ENCODE data around the gene EEPD1.
"Not testable (repeated sequence)": the region's sequence is repeated elsewhere in the genome, so short reads cannot be mapped to it uniquely, and the experiment has no call there.

EEPD1 gene

GRCh38 chr7:36152756-36153570 is at the start of gene EEPD1:
EEPD1 (plus strand) TSS chr7:36153254; CDS start chr7:36154325, 1,071 bp downstream.
- no peak for TF ChIP-seq JUND (IDR thresholded peaks at IDR 0.05; ENCODE audit: low read depth)

GRCh38 chr7:36103837-36104561 is 49.1 kb upstream of the EEPD1 start:
- in situ Hi-C loops (cut with HindIII; ENCODE audit: low pct_unique_long_range_greater_than_20kb, low sequenced_read_pairs) = no loop called here
- no peak for DNase-seq (ENCODE audit: low read depth in 1 of 2, low spot score in 1 of 2)
- TF ChIP-seq JUND (IDR thresholded peaks at IDR 0.05; ENCODE audit: low read depth) = no peak

More at GRCh38 chr7:36152756-36153570, at the start of gene EEPD1:
- DNase-seq (ENCODE audit: low read depth in 1 of 2, low spot score in 1 of 2) = peak; percentile 91 to 100
- in situ Hi-C loops (cut with HindIII; ENCODE audit: low pct_unique_long_range_greater_than_20kb, low sequenced_read_pairs) = no loop called here

DNA sequence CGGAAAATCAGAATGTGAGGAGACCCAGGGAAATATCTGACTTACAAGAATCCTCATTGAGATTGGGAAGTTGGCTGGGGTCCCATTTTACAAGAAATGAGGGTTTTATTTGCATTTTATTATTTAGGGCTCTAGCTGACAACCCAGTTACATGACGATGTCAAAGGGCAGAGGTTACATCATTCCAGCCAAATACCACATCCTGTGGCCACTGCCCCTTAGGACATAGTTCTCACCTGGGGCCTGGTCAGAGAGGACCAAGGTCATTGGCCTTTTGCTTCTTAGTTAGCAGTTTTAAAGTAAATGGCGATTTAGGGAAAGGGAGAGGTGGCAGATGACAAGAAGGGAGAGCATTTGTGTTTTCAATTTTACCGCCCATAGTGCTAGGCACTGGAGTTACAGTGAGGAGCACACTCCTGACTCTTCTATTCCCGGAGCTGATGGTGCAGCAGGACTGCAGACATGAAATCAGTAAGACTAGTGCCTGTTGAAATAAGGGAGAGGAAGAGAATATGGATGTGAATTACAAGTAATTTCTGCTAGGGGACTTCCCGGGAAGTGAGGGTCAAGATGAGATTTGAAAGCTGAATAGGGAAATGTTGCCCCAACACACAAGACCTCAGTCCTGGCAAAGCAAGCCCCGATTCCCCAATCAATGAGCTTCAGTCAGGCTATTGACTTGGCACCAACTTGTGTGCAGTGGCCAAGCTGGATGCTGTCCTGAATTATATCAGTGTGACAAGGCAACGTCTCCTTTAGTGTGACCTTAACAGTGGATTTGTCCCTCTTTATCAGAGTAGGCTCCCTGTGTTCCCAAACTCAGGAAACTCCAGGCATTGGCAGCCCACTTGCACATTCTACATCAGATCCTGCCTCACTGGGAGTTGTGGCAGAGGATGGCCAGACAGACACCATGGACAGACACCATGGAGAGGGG is 45.8 kb upstream of the EEPD1 start:
- in situ Hi-C loops (cut with HindIII; ENCODE audit: low pct_unique_long_range_greater_than_20kb, low sequenced_read_pairs); DNase-seq (ENCODE audit: low read depth in 1 of 2, low spot score in 1 of 2): not testable (repeated sequence)

DNA sequence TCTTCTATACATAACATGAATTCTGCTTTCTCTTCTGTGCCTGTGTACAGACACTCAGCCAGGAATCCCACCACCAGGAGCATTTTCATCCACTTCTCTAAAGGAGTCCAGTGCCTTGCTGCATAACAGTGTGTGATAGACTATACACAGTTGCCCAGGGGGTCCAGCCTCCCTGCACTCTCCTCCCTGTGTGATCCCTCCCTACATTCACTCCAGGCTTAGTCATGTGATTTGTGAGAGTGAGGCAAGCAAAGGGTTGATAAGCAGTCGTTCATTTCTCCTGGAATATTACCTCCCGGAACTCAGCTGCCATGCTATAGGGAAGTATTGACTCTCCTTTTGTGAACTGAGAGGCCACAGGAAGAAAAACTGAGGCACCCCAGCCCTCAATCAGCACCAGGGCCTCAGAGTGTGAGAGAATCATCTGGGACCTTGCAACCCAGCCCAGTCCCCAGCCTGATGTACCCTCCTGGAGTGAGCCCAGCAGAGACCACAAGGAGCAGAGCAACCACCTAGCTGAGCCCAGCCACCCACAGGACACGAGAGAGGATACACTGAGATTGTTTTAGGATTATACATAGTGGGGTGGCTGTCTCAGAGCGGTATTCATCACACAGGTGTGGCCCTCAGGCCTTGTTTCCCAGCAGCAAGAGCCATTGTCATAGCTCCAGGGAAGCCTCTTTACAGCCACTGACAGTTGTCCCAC is 45.0 kb upstream of the EEPD1 start:
- in situ Hi-C loops (cut with HindIII; ENCODE audit: low pct_unique_long_range_greater_than_20kb, low sequenced_read_pairs) = no loop called here
- TF ChIP-seq JUND (IDR thresholded peaks at IDR 0.05; ENCODE audit: low read depth) = no peak

DNA sequence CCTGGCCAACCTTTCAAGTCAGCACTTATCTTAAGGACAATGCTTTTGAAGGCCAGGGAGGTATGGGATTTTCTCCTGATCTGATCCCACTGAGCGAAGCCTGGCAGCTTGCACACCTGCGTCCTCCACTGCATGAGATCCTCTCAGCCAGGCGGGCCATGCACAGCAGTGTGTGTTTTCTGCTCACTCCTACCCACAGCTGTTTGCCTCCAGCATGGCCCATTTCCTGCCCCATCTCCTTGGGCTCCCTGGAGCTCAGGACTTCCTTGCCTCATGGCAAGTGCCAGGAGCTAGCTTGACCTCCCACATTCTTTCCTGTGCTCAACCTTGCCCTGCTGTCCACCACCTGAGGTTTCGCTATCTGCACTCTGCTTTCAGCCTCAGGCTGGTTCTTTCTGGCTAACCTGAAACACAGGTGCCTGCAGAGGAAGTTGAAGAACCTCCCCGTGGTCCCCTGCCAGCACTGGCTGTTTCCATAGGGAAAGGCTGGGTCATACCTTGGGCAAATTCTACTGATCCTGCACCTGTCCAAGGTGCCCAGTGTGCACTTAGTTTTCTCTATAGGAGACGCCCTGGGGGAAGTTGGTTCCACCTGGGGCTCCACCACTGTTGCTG is 43.9 kb upstream of the EEPD1 start:
- TF ChIP-seq JUND (IDR thresholded peaks at IDR 0.05; ENCODE audit: low read depth) = no peak
- in situ Hi-C loops (cut with HindIII; ENCODE audit: low pct_unique_long_range_greater_than_20kb, low sequenced_read_pairs) = no loop called here
- peak in 1 of 2 experiments; percentile 74 for DNase-seq (ENCODE audit: low read depth in 1 of 2, low spot score in 1 of 2)

More for the DNA sequence above, 45.0 kb upstream of the EEPD1 start:
- no peak for DNase-seq (ENCODE audit: low read depth in 1 of 2, low spot score in 1 of 2)

DNA sequence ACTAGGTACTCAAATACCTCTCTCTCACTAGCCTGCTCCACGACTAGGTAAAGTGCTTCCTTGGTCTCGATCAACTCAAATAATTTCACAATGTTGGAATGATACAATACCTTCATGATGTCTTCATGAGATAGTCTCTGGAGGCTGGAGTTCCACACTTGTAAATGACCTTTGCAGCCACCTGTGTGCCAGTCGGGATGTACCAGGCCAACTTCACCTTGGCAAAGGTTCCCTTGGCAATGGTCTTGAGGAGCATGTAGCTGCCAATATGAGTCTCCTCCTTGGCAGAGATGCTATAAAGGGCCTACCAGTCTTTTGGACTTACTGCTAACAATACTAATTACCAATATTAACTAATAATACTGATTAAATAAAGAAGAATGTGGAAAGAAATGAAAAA is 42.5 kb upstream of the EEPD1 start:
- TF ChIP-seq JUND (IDR thresholded peaks at IDR 0.05; ENCODE audit: low read depth) = no peak
- in situ Hi-C loops (cut with HindIII; ENCODE audit: low pct_unique_long_range_greater_than_20kb, low sequenced_read_pairs) = no loop called here
- DNase-seq (ENCODE audit: low read depth in 1 of 2, low spot score in 1 of 2) = no peak

DNA sequence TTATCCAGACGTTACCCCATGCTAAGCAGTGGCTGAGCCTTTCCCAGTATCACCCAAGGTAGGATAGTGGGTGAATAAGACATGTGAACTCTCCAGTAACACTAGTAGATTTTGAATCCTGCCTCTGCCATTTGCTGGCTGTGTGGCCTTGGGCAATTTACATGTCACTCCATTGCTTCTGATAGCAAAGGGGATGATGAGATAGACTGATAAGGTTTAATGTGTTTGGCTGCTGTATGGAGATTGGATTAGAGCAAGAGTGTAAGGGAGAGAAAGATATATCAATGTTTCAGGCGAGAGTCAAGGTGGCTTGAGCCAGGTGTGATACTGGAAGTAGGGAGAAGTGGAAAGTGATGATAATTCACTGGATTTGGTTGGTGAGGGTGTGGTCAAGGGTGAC is 40.1 kb upstream of the EEPD1 start:
- TF ChIP-seq JUND (IDR thresholded peaks at IDR 0.05; ENCODE audit: low read depth) = no peak
- DNase-seq (ENCODE audit: low read depth in 1 of 2, low spot score in 1 of 2) = no peak
- in situ Hi-C loops (cut with HindIII; ENCODE audit: low pct_unique_long_range_greater_than_20kb, low sequenced_read_pairs) = no loop called here

DNA sequence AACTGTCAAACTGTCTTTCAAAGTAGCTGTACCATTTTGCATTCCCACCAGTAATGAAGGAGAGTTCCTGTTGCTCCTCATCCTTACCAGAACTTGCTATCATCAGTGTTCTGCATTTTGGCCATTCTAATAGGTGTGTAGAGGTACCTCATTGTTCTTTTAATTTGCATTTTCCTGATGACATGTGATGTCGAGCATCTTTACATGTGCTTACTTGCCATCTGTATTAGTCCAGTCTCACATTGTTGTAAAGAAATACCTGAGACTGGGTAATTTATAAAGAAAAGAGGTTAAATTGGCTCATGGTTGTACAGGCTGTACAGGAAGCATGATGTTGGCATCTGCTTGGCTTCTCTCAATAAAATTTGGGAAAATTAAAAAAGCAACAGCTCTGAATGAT is 38.7 kb upstream of the EEPD1 start:
- in situ Hi-C loops (cut with HindIII; ENCODE audit: low pct_unique_long_range_greater_than_20kb, low sequenced_read_pairs) = no loop called here
- no peak for DNase-seq (ENCODE audit: low read depth in 1 of 2, low spot score in 1 of 2)
- no peak for TF ChIP-seq JUND (IDR thresholded peaks at IDR 0.05; ENCODE audit: low read depth)

DNA sequence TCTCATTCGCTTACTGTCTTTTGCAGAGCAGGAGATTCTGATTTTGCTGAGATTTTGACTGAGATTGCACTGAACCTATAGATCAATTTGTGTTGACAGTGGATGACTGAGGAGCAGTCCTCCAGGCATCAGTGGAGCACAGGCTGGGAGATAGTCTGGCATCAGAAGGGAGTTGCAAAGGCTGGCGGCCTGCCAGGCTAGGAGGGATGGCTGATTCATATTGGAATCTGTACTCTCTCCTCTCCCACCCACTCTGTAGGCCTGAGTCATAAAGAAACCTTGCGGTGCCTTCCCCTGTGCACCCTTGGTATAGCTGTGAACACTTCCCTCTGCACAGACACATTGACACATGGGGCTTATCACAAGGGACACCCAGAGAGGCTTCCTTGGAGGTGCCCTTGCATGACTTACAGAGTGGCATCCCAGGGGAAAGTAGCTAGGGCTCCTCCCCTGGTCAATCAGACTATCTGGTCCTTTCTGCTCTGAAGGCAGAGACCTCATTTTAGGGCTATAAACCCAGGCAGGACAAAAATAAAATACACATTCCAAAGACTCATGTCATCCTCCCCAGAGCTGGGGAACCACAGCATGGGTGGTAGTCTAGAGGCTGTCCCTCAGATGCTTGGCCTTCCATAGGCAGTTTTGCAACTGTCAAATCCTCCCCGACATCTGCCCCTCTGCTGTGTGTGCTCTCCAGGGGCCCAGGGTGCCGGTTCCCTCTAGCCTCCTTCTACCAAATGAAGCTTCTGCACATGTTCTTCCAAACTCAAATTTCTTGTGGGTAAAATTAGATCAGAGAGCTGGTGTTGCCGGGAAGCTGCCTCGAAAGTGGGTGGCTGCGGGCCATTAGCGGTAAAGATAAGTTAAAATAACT is 37.4 kb upstream of the EEPD1 start:
- in situ Hi-C loops (cut with HindIII; ENCODE audit: low pct_unique_long_range_greater_than_20kb, low sequenced_read_pairs) = no loop called here
- no peak for DNase-seq (ENCODE audit: low read depth in 1 of 2, low spot score in 1 of 2)
- TF ChIP-seq JUND (IDR thresholded peaks at IDR 0.05; ENCODE audit: low read depth) = no peak

DNA sequence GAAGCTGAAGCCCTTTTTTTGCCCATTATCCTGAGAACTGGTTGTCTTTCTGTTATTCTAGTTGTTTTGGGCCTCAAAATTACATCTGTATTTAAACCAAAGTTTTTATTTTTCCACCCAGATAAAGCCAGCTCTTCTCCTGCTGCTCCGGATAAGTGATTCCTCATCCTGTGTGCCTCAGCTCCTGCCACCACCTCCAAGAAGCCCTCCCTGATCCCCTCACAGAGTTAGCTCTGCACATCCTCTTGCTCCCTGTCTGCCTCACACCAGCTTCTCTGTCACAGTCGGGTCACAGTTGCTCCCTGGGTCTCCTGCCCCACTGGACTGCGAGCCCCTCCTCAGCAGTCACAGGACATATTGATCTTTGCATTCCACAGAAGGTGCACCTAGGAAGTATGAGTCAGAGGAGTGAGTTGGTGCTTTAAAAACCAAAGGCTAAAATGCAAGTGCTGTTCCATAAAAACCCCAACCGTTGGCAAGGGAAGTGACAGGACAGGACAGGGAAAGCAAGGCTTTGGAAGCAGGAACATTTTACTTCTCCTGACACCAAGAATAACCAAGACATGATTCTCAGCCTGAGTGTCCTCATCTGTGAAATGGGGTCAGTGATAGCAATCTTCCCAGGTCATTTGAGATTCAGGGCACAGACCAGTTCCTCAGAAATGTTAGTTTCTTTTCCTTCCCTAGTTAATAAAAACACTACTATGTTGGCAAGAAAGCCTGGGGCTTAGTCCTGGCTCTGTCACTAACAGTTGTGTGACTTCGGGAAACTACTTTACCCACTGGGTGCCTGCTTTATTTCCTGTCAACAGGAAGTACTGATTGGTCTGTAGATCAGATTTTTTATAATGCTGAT is 36.5 kb upstream of the EEPD1 start:
- in situ Hi-C loops (cut with HindIII; ENCODE audit: low pct_unique_long_range_greater_than_20kb, low sequenced_read_pairs) = no loop called here
- peak in 1 of 2 experiments; percentile 23 for DNase-seq (ENCODE audit: low read depth in 1 of 2, low spot score in 1 of 2)
- no peak for TF ChIP-seq JUND (IDR thresholded peaks at IDR 0.05; ENCODE audit: low read depth)

Data from T47D (cell line).